ENCODE measurements around the gene FRMD3. TPM values are rescaled to one million over a fixed set of nuclear protein-coding genes. Genes with fewer than 3 reads are reported as not detected.

The FRMD3 gene
- total RNA-seq, 8 experiments from 2014 or later = 1.3 to 34.4 (median 4.0) TPM

GRCh38 chr9:83299094-83299493 lies 239.1 kb downstream of the FRMD3 start:
- peaks cover 13 to 14% of the 10 kb centered on the region in 2 donors for H3K4me1 ChIP-seq (replicated peaks in 1 of 2)
- no peak overlapping the region for H3K4me3 ChIP-seq
- WGBS, 10 experiments = 62 to 100% (median 83%) methylated on average over 1 to 2 of the region's 2 CpGs; no CpG with 5 or more reads in 1 of the 10 experiments
- ATAC-seq (replicated peaks in 6 of 8) = peak in 1 of 8 experiments; percentile 4
- in situ Hi-C loops (cut with MboI; ENCODE audit: low pct_unique_long_range_greater_than_20kb in 2 of 9, low sequenced_read_pairs in 9 of 9, unreplicated experiment in 9 of 9) = no loop called here
- peak overlapping the region in 1 of 2 donors; percentile 4 for H3K27ac ChIP-seq

GRCh38 chr9:83296123-83296522 lies 242.1 kb downstream of the FRMD3 start:
- ATAC-seq (replicated peaks in 6 of 8) = no peak
- Histone ChIP-seq H3K27ac (no peak overlapping the region), H3K4me1 (replicated peaks in 1 of 2) (peaks cover 14% of the 10 kb centered on the region in 2 donors), H3K4me3 (no peak overlapping the region)
- 60 to 100% (median 83%) methylated on average over 1 to 2 of the region's 2 CpGs; no CpG with 5 or more reads in 6 of the 10 experiments for WGBS, 10 experiments
- in situ Hi-C loops (cut with MboI; ENCODE audit: low pct_unique_long_range_greater_than_20kb in 2 of 9, low sequenced_read_pairs in 9 of 9, unreplicated experiment in 9 of 9) = no loop called here

- in situ Hi-C loops (cut with MboI; ENCODE audit: low pct_unique_long_range_greater_than_20kb in 2 of 9, low sequenced_read_pairs in 9 of 9, unreplicated experiment in 9 of 9) = no loop called here
- 25 to 100% (median 94%) methylated on average over 1 to 2 of the region's 2 CpGs; no CpG with 5 or more reads in 4 of the 10 experiments for WGBS, 10 experiments
- no peak for ATAC-seq (replicated peaks in 6 of 8)
- H3K4me3 ChIP-seq = no peak overlapping the region
- H3K4me1 ChIP-seq (replicated peaks in 1 of 2) = peaks cover 11 to 20% of the 10 kb centered on the region in 2 donors
- no peak overlapping the region for H3K27ac ChIP-seq
These were observed 243.4 kb downstream of the FRMD3 start for GRCh38 chr9:83294816-83295215.

- WGBS, 10 experiments = 80 to 100% (median 100%) methylated on average over 1 of the region's 1 CpG; no CpG with 5 or more reads in 5 of the 10 experiments
- no peak for ATAC-seq (replicated peaks in 6 of 8)
- in situ Hi-C loops (cut with MboI; ENCODE audit: low pct_unique_long_range_greater_than_20kb in 2 of 9, low sequenced_read_pairs in 9 of 9, unreplicated experiment in 9 of 9) = no loop called here
- H3K4me3 ChIP-seq = no peak overlapping the region
- peaks cover 2 to 13% of the 10 kb centered on the region in 2 donors for H3K4me1 ChIP-seq (replicated peaks in 1 of 2)
- no peak overlapping the region for H3K27ac ChIP-seq
These were observed 247.0 kb downstream of the FRMD3 start for GRCh38 chr9:83291196-83291595.

- in situ Hi-C loops (cut with MboI; ENCODE audit: low pct_unique_long_range_greater_than_20kb in 2 of 9, low sequenced_read_pairs in 9 of 9, unreplicated experiment in 9 of 9) = no loop called here
- Histone ChIP-seq H3K4me1 (replicated peaks in 1 of 2) (peaks cover 2 to 17% of the 10 kb centered on the region in 2 donors), H3K4me3 (no peak overlapping the region), H3K27ac (no peak overlapping the region)
- peak in 5 of 8 experiments; percentile 10 to 67 (median 49) for ATAC-seq (replicated peaks in 6 of 8)
- WGBS, 10 experiments = 15 to 60% (median 38%) methylated on average over 1 to 5 of the region's 5 CpGs
These were observed 247.5 kb downstream of the FRMD3 start for GRCh38 chr9:83290692-83291091.

GRCh38 chr9:83287021-83287420 lies 251.2 kb downstream of the FRMD3 start:
- no peak for ATAC-seq (replicated peaks in 6 of 8)
- 80 to 100% (median 82%) methylated on average over 1 of the region's 1 CpG; no CpG with 5 or more reads in 6 of the 10 experiments for WGBS, 10 experiments
- in situ Hi-C loops (cut with MboI; ENCODE audit: low pct_unique_long_range_greater_than_20kb in 2 of 9, low sequenced_read_pairs in 9 of 9, unreplicated experiment in 9 of 9) = no loop called here
- no peak overlapping the region for H3K4me3 ChIP-seq
- H3K27ac ChIP-seq = no peak overlapping the region
- peaks cover 2 to 26% of the 10 kb centered on the region in 2 donors for H3K4me1 ChIP-seq (replicated peaks in 1 of 2)

- 0 to 86% (median 48%) methylated on average over 1 to 3 of the region's 3 CpGs; no CpG with 5 or more reads in 2 of the 10 experiments for WGBS, 10 experiments
- peak in 4 of 8 experiments; percentile 45 to 75 (median 68) for ATAC-seq (replicated peaks in 6 of 8)
- H3K4me1 ChIP-seq (replicated peaks in 1 of 2) = peaks cover 2 to 19% of the 10 kb centered on the region in 2 donors
- in situ Hi-C loops (cut with MboI; ENCODE audit: low pct_unique_long_range_greater_than_20kb in 2 of 9, low sequenced_read_pairs in 9 of 9, unreplicated experiment in 9 of 9) = no loop called here
- no peak overlapping the region for H3K4me3 ChIP-seq
- no peak overlapping the region for H3K27ac ChIP-seq
These were observed 252.6 kb downstream of the FRMD3 start for GRCh38 chr9:83285445-83286225.

GRCh38 chr9:83284746-83285145 lies 253.5 kb downstream of the FRMD3 start:
- H3K4me3 ChIP-seq = no peak overlapping the region
- peak in 1 of 8 experiments; percentile 31 for ATAC-seq (replicated peaks in 6 of 8)
- 67 to 100% (median 83%) methylated on average over 1 to 3 of the region's 5 CpGs; no CpG with 5 or more reads in 5 of the 10 experiments for WGBS, 10 experiments
- in situ Hi-C loops (cut with MboI; ENCODE audit: low pct_unique_long_range_greater_than_20kb in 2 of 9, low sequenced_read_pairs in 9 of 9, unreplicated experiment in 9 of 9) = no loop called here
- H3K27ac ChIP-seq = no peak overlapping the region
- peaks cover 0 to 15% of the 10 kb centered on the region in 2 donors for H3K4me1 ChIP-seq (replicated peaks in 1 of 2)

- in situ Hi-C loops (cut with MboI; ENCODE audit: low pct_unique_long_range_greater_than_20kb in 2 of 9, low sequenced_read_pairs in 9 of 9, unreplicated experiment in 9 of 9) = no loop called here
- 94 to 100% (median 100%) methylated on average over 1 to 2 of the region's 2 CpGs; no CpG with 5 or more reads in 2 of the 10 experiments for WGBS, 10 experiments
These were observed 254.7 kb downstream of the FRMD3 start for GRCh38 chr9:83283528-83283927.

GRCh38 chr9:83281306-83282255 lies 256.6 kb downstream of the FRMD3 start:
- WGBS, 10 experiments = 15 to 100% (median 76%) methylated on average over 1 to 7 of the region's 7 CpGs; no CpG with 5 or more reads in 1 of the 10 experiments
- Histone ChIP-seq H3K27ac (no peak overlapping the region), H3K4me1 (replicated peaks in 1 of 2) (peaks cover 0 to 12% of the 10 kb centered on the region in 2 donors), H3K4me3 (no peak overlapping the region)
- ATAC-seq (replicated peaks in 6 of 8) = peak; percentile 54 to 88 (median 74)
- in situ Hi-C loops (cut with MboI; ENCODE audit: low pct_unique_long_range_greater_than_20kb in 2 of 9, low sequenced_read_pairs in 9 of 9, unreplicated experiment in 9 of 9) = no loop called here

More at GRCh38 chr9:83283528-83283927, 254.7 kb downstream of the FRMD3 start:
- H3K4me3 ChIP-seq = no peak overlapping the region
- H3K4me1 ChIP-seq (replicated peaks in 1 of 2) = peaks cover 0 to 15% of the 10 kb centered on the region in 2 donors
- no peak for ATAC-seq (replicated peaks in 6 of 8)
- H3K27ac ChIP-seq = no peak overlapping the region

- in situ Hi-C loops (cut with MboI; ENCODE audit: low pct_unique_long_range_greater_than_20kb in 2 of 9, low sequenced_read_pairs in 9 of 9, unreplicated experiment in 9 of 9) = no loop called here
- Histone ChIP-seq H3K4me1 (replicated peaks in 1 of 2) (peaks cover 0 to 9% of the 10 kb centered on the region in 2 donors), H3K4me3 (no peak overlapping the region), H3K27ac (no peak overlapping the region)
- WGBS, 10 experiments = 30 to 100% (median 88%) methylated on average over 1 to 2 of the region's 2 CpGs; no CpG with 5 or more reads in 3 of the 10 experiments
- peak in 4 of 8 experiments; percentile 16 to 30 (median 22) for ATAC-seq (replicated peaks in 6 of 8)
These were observed 257.4 kb downstream of the FRMD3 start for GRCh38 chr9:83280790-83281189.

- in situ Hi-C loops (cut with MboI; ENCODE audit: low pct_unique_long_range_greater_than_20kb in 2 of 9, low sequenced_read_pairs in 9 of 9, unreplicated experiment in 9 of 9) = no loop called here
- 50 to 100% (median 93%) methylated on average over 1 to 5 of the region's 5 CpGs; no CpG with 5 or more reads in 1 of the 10 experiments for WGBS, 10 experiments
- no peak overlapping the region for H3K4me3 ChIP-seq
- H3K4me1 ChIP-seq (replicated peaks in 1 of 2) = peaks cover 0 to 4% of the 10 kb centered on the region in 2 donors
- ATAC-seq (replicated peaks in 6 of 8) = peak in 1 of 8 experiments; percentile 5
- H3K27ac ChIP-seq = no peak overlapping the region
These were observed 257.9 kb downstream of the FRMD3 start for GRCh38 chr9:83280268-83280667.
